GM19372 (cell line): ENCODE results near the gene OPN3.
A peak's percentile ranks its signal among the peaks of the same experiment; 100 is the strongest.

Experiments used
- ATAC-seq: cut with Tn5 transposase; IDR thresholded peaks from one replicate; pipeline ENCODE4 v1.9.1; 2021; ENCODE audit warnings: mild to moderate bottlenecking, low read depth, moderate library complexity; ENCODE audit not compliant: unreplicated experiment

The OPN3 gene

GRCh38 chr1:241647658-241648057, 7.5 kb upstream of the OPN3 start:
- no peak for ATAC-seq

GRCh38 chr1:241646201-241646600, 6.0 kb upstream of the OPN3 start:
- ATAC-seq, result no peak

GRCh38 chr1:241645199-241645598, 5.0 kb upstream of the OPN3 start:
- no peak for ATAC-seq

- no peak for ATAC-seq
Observed at GRCh38 chr1:241644259-241644658, 4.1 kb upstream of the OPN3 start.

GRCh38 chr1:241642593-241642944, 2.4 kb upstream of the OPN3 start:
- no peak for ATAC-seq

GRCh38 chr1:241641773-241642592, 1.8 kb upstream of the OPN3 start:
- no peak for ATAC-seq

GRCh38 chr1:241640867-241641622, 876 bp upstream of the OPN3 start:
- no peak for ATAC-seq

- ATAC-seq, result peak; percentile 47
Observed at GRCh38 chr1:241639623-241640148, 483 bp downstream of the OPN3 start.

DNA sequence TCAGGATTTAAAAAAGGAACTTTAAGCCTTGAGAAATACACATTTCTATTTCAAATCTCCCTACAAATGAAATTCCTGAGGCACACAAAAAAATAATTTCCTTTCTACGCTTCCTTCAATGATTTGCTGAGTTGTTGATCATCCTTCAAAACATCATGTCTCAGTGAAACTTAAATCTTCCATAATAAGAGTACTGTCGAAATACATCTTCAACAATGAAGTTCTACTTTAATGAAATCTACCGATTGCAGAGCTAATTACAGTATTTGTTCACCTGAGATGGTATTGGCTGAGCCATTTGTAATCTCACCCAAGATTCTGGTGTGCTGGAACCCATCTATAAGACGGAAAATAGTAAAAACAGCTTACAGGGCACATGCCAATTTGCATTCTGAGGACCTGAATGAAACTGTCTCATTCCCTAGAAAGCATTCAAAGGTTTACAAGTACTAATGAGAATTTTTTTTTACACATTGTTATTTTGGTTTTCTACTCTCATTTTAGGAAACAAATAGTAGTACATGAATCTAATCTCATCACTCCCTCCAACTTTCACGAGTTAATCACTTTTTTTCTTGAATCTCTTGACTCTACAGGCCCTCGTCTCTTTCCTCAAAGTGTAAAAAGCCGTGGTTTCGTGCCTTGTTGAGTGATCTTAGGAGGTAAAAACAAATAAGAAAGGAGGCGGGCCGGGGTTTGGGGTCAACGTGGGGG, 1.1 kb downstream of the OPN3 start:
- no peak for ATAC-seq

- ATAC-seq, result no peak
Observed at GRCh38 chr1:241638099-241638682, 2.0 kb downstream of the OPN3 start.

GRCh38 chr1:241637604-241638003, 2.6 kb downstream of the OPN3 start:
- ATAC-seq, result no peak

GRCh38 chr1:241637046-241637590, 3.1 kb downstream of the OPN3 start:
- ATAC-seq, result no peak

GRCh38 chr1:241636291-241636690, 3.9 kb downstream of the OPN3 start:
- no peak for ATAC-seq

GRCh38 chr1:241635556-241636152, 4.5 kb downstream of the OPN3 start:
- ATAC-seq, result no peak

- no peak for ATAC-seq
Observed at GRCh38 chr1:241632987-241633386, 7.2 kb downstream of the OPN3 start.

DNA sequence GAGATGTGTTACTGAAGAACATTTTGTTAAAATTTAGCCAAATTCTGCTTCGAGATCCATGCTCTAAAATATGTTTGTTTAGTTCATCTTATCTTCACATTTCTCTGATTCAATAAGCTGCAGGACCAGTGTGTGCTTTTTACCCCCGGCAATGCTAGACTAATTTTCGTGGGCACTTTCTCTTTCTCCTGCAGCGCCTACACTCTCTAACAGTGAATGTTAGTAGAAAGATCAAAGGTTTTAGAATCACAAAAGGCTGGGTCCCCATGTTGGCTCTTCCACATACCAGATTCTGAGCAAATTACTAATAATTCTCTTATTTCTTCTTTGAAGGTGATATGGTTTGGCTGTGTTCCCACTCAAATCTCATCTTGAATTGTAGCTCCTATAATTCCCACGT, 8.5 kb downstream of the OPN3 start:
- ATAC-seq, result no peak

DNA sequence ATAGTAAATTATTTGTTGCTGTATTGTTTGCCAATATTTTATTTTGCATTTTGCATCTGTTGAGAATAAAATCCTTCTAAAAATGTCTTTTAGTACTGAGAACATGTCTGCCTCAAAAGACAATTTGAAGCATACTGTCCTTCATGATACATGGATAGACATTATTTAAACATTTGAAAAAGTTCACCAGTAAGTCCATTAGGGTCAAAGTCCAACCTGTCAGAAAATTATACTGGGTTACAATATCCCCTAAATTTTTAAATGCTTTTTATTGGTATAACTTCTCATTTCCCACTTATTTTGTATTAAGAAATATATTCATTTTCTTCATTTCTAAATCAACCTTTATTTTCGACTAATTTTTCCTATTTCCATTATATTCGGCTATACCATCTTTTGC, 9.3 kb downstream of the OPN3 start:
- no peak for ATAC-seq

DNA sequence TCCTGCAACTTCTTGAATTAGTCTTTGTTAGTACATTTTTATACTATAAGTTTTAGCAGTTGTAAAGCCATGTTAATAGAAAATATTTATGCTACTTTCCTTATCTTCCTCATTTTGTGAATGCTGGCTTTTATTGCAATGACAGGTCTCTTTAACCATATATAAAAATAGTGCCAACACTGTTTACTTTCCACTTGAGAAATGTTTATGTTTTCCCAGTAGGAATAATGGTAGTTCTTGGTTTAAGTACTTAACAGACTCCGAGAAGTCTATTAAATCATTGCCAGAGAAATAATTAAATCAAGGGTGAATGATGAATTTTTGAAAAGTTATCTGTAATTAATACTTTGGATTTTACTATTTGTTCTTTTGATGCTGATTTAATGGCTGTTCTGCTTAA, 9.7 kb downstream of the OPN3 start:
- ATAC-seq, result no peak

- ATAC-seq, result no peak
Observed at GRCh38 chr1:241630005-241630404, 10.2 kb downstream of the OPN3 start.
